ENCODE results near the gene EYA4.

The EYA4 gene

GRCh38 chr6:133241086-133241900 is at the start of gene EYA4:
EYA4 (plus strand) TSS chr6:133241357; CDS start chr6:133274781, 33,424 bp downstream.
- no peak for DNase-seq

- no peak for DNase-seq
Measured at GRCh38 chr6:133193396-133193795, 47.8 kb upstream of the EYA4 start.

GRCh38 chr6:133198725-133199124 is 42.4 kb upstream of the EYA4 start:
- DNase-seq: no peak

- no peak for DNase-seq
Measured at GRCh38 chr6:133201231-133201630, 39.9 kb upstream of the EYA4 start.

- no peak for DNase-seq
Measured at GRCh38 chr6:133202610-133203343, 38.4 kb upstream of the EYA4 start.

GRCh38 chr6:133203344-133203697 is 37.8 kb upstream of the EYA4 start:
- no peak for DNase-seq

GRCh38 chr6:133205304-133205703 is 35.9 kb upstream of the EYA4 start:
- no peak for DNase-seq

GRCh38 chr6:133206942-133207341 is 34.2 kb upstream of the EYA4 start:
- no peak for DNase-seq

GRCh38 chr6:133207754-133208153 is 33.4 kb upstream of the EYA4 start:
- DNase-seq: no peak

GRCh38 chr6:133208183-133208755 is 32.9 kb upstream of the EYA4 start:
- DNase-seq: no peak

- DNase-seq: no peak
Measured at GRCh38 chr6:133214267-133214666, 26.9 kb upstream of the EYA4 start.

- no peak for DNase-seq
Measured at GRCh38 chr6:133218852-133219251, 22.3 kb upstream of the EYA4 start.

GRCh38 chr6:133223452-133224029 is 17.6 kb upstream of the EYA4 start:
- no peak for DNase-seq

- DNase-seq: no peak
Measured at GRCh38 chr6:133225560-133225959, 15.6 kb upstream of the EYA4 start.

GRCh38 chr6:133227344-133227743 is 13.8 kb upstream of the EYA4 start:
- DNase-seq: no peak

- no peak for DNase-seq
Measured at GRCh38 chr6:133230052-133230451, 11.1 kb upstream of the EYA4 start.

GRCh38 chr6:133235221-133235620 is 5.9 kb upstream of the EYA4 start:
- no peak for DNase-seq

GRCh38 chr6:133236932-133237331 is 4.2 kb upstream of the EYA4 start:
- no peak for DNase-seq

- no peak for DNase-seq
Measured at GRCh38 chr6:133240511-133241085, 559 bp upstream of the EYA4 start.

GRCh38 chr6:133241901-133242636 is 912 bp downstream of the EYA4 start:
- DNase-seq: no peak

- no peak for DNase-seq
Measured at GRCh38 chr6:133242637-133243585, 1.8 kb downstream of the EYA4 start.
